Right kidney (tissue), 1 donor: ENCODE measurements around the gene ACAD11.

Experiments
- DNase-seq: peaks from one replicate; pipeline ENCODE4 v3.0.0-alpha.2; 2016

ACAD11 gene

DNA sequence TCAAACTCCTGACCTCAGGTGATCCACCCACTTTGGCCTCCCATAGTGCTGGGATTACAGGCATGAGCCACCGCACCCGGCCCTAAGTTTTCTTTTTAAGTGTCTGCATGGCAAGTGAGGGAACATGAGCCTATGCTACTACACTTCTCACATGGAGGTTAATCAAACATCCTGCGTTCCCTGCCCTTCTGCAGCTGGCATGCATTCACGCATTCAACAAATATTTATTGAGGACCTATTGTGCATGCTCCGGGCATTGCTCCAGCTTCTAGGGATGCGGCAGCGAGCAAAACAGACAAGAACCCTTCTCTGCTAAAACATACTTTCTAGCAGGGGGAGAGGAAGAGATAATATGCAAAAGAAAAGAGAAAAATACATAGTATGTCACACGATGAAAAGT lies 105.2 kb downstream of the ACAD11 start:
- no peak for DNase-seq

DNA sequence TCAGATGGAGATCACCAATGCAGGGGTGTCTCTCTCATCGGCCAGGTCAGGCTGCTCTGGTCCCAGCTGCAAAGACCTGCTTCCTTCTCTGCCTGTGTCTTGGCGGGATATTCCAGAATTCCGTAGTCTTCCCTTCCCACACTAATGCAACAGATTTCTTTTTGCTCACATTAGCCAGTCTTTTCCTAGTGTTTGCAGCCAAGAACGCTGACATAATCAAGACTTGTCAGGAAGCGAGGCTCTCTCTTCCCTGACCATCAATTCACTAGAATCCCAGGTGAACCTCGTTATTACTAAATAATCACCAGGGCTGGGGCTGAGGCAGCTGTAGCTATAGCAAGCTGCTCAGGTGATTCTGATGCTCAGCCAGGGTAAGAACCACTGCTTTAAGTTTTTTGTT lies 105.8 kb downstream of the ACAD11 start:
- DNase-seq: no peak

DNA sequence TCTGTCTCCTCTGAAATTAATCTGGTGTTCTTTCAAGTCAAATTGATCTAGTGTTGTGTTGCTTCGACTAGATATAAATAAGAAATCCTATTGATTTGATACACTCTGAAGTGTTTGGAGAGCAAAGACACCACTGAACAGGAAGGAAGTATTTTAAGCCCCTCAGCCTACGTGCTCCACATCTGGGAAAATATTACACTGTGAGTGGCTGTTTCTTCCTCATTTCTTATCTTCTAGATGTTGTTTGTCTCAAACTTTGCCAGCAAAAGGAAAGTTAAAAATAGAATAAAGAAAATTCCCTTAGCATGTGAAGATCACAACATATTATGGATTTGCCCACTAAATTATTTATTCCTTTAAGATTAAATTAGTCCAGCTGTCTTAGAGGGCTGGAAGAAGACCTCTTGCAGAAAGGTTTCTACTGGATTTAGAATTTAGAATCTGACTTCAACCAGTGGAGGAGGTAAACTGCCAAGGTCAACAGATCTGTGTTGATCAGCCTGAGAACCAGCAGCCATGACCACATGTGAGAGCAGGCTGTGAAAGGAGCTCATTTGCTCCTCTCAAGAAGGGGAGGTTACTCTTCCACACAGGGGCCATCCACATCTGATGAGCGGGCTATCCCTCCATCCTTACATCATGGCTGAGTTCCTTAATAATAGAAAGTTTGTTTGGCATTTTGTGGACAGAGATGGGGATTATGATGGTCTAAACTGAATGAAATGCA lies 108.9 kb downstream of the ACAD11 start:
- DNase-seq: no peak

DNA sequence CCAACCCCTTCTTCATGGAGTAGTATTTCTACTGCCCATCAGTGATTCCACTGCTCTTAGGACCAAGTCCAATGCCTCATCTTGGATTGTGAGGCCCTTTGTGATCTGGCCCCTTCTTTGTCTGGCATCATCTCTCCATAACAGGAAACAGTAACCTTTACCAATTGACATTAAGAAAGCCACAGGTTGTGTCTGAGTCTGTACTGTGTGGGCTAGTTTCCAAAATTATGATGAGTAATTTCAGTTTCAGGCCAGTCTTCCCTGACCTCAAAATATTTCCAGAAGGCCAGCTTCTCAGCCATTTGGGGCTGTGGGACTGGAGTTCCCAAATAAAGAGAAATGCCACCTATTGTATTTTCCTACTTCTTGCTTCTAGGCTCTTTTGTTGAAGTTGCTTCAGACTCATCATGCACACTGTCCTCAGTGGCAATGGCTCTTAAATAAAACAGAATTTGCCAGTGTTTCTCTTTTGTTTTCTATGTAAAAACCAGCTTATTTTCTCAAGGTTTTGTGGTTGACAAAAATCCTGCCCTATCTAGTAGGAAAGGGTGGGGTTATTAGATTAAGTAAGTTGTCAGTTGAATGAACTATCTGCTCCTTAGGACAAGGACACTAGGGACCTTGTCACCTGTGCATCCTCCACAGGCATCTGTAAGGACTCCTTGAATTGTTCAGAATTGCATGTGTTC lies 109.6 kb downstream of the ACAD11 start:
- DNase-seq: no peak

DNA sequence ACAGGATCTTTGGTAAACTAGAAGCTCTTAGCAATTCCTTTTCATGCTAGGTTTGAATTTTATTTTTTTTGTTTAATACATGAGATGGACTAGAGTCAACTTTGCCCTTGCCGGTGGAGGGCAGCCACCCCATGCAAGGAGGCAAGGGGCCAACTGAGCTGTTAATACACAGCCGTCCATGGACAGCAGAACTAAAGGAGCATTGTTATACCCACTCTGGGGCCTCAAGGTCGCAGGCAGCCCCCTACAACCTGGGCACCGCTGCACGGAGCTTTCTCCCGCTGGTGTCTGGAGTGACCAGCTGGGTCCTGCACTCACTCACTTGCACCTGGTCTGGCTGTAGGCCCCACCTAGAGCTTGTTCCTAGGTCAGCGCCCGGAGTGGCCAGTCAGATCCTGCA lies 110.4 kb downstream of the ACAD11 start:
- DNase-seq: no peak

DNA sequence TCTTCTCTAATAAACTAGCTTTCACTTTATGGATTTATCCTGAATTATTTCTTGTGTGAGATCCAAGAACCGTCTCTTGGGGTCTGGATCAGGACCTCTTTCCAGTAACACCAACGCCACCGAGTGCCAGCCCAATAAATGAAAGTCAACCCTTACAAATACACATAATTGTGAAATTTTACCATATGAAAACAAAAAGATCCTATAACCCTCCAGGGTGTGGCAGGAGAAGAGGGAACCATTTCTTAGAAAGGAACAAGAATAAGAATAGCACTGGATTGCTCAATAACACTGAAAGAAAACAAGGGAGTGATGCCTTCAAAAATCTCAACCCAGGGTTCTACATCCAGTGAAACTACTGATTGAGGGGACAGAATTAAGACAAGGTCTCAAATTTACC lies 114.1 kb downstream of the ACAD11 start:
- no peak for DNase-seq

DNA sequence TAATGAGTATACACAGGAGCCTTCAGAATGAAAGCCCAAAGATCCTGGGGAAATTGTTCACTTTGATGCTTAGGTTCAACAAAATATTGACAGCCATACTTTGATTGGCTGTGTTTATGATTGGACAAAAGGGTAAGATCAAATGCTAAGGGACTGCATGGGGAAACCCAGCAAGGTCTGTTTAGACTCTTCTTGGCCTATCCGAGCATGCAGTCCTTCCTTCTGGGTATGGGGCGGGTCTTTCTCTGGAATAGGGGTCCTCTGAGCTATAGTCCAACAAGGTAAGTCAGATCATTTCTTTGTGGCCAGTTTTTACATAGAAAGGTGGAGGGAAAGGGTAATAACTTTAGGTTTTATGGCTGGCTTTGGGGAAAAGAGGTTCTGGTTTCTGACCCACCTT lies 115.5 kb downstream of the ACAD11 start:
- no peak for DNase-seq

DNA sequence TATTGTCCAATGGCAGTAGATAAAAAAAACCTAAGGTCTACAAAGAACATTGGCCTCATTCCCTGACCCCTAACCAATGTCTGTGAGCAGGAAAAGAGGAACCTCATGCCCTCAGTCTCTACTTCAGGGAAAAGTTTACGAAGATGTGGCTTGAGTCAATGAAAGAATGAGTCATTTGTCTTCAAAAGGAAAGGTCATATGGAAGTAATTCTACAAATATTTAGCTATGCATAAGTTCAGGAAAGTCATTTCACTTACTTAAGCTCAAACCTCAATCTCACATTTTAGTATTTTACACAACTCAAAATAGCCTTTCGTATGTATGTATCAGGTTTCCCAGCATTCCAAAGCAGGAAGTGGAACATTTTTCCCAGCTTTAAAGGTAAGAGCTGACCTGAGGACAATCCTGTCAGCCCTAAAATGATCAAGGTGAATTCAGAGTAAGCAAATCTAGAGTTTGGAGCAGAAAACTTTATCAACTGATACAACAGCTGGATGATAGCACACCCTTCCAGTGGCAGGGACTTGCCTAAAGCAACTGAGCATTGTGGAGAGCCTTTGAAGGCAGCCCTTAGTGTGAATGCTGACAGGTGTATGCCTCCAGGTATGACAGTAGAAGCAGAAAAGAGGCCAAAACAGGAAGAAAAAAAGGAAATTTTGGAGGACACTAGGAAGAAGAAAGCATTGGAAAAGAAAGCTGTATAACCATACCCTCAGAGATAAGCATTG lies 116.4 kb downstream of the ACAD11 start:
- DNase-seq: no peak

DNA sequence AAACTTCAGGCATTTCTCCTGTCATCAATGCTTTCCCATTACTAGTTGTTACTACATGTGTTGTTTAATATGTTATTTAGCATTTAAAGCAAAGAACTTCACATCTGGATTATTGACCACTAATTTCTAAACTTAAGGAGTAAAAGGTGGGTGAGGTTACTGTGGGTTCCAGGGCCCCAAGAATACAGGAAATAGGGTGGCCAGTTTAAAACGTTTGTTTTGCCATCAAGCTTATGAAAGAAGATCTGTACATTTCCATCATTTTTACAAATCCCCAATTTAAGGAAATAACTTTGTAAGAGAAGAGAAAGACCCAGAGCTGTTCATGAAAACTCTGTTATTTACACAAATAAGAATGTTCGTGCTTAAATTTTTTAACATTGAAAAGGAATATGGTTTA lies 117.0 kb downstream of the ACAD11 start:
- DNase-seq: no peak

DNA sequence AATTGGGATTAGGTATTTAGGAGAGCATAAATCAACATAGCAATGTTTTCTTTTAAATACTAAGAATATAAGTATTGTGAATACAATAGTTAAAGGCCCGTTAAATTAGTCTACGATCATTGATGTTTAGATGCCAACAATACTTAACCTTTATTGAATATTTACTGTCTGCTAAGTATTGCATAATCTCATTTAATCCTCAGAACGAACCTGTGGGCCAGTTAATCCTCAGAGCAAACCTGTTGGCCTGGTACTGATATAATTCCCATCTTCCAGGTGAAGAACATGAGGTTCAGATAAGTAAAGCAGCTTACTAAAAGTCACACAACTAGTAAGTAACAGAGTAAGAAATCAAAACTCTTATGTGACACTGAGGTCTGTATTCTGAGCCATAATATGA lies 119.9 kb downstream of the ACAD11 start:
- no peak for DNase-seq

DNA sequence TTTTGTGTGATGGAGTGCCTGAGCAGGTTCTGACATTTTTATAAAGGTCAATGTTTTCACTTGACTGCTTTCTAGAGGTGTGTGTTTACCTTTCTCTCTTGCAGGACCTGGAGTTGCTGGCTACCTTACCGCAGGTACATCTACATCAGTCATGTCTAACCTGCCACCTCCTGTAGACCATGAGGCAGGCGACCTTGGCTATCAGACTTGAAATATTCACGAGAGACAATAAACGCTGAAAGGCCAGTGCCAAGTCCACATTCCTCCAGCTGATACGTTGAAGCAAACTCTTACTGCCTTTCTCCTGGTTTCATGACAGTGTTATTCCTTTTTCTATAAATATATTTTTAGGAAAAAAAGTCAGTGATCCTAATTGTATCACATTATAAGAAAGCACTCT lies 121.5 kb downstream of the ACAD11 start:
- DNase-seq: no peak

DNA sequence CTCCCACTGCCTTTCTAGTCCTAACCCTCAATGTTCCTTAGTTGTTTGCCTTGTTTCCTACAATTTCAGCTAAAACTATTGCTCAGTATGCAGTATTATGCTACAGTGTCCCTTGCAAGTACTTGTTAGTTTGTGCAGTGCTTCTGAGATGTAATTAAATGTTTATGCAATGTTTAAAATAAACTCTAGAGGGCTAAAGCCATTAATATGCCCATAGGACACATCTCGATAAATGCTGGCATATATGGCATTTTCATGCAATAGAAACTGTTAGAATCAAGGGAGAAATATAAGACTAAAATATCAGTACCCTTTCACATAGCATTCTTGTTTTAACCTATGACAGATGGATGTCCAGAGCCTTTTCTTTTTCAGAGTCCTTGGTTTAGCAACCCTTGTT lies 122.3 kb downstream of the ACAD11 start:
- no peak for DNase-seq

DNA sequence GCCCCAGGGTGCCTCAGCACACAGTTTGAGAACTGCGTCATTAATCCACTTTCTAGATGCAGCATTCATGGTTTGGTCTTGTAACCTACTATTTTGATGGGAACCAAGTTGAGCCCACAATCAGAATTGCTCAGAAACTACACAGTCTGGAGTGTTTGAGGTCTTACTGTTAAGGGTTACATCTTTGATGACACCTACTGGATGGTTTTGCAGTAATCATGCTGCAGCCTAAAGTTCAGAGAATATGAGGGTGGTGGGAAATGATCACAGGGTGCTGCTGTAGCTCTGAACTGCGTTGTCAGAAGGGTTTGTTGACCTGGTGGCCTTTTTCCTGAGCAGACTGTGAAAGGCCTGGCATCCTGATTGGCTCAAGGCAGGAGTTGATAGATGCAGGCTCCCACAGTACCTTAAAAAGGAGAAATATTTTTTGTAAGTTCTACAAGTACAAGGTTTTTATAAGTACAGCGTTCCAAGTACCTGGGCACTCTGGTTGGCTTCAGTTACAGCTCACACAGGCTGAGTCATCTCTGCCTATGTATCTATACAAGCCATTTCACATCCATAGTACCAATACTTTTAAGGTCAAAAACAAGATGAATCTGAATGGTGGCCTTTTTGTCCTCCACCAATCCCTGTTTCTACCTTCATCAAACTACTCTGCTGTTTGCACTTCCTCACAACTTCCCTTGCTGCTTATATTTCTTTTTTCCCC lies 123.0 kb downstream of the ACAD11 start:
- no peak for DNase-seq

DNA sequence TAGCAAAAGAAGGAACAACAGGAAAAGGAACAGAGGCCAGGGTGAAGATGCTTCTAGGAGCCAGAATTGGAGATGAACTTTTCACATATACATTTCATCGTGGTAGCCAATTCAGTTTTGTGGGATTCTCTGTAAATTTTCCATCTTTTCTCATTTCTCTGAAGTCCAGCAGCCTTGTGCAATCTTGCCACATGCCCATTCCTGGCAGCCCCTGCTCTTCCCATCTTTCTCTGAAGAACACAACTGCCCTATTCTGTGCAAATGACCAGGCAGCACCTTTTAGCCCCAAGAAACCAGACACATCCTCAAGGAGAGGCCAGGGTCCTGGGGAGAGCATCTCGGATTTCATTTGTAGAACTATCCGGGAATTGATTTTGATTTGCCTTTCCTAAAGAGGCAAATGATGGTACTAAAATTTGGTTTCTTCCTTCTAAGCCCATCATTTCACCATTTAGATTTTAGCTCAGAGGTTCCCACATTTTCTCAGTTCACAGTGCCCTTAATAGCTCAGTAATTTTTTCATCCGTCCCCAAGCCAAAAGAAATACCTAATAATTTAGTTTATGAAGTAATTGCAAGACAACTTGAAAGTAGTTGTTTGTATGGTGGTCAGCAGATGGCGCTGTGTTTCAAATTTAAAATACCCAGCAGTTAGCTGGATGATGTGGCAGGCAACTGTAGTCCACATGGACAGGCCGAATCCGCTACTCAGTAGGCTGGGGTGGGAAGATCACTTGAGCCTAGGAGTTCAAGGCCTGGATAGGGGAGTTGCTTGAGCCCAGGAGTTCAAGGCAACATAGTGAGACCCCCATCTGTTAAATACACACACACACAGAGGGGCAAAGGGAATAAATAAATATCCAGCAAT lies 123.8 kb downstream of the ACAD11 start:
- peak; percentile 13 for DNase-seq

DNA sequence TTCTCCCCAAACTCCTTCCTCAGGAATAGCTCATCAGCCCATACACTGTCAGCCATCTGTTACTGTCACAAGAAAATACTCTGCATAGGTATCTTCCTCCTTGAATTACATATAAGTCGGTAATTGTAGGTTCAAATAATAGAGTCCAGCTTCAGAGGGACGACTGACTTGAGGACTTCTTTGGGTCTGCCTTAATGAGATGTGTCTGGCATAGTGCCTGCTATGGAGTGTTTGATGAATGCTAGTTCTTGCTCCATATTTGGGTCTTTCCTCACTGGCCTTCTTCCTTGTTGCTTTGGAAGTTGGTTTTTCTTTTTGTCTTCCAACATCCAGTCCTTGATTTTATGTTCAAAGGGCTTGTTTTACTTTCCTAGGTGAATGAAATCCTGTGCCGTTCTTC lies 129.0 kb downstream of the ACAD11 start:
- DNase-seq: no peak

DNA sequence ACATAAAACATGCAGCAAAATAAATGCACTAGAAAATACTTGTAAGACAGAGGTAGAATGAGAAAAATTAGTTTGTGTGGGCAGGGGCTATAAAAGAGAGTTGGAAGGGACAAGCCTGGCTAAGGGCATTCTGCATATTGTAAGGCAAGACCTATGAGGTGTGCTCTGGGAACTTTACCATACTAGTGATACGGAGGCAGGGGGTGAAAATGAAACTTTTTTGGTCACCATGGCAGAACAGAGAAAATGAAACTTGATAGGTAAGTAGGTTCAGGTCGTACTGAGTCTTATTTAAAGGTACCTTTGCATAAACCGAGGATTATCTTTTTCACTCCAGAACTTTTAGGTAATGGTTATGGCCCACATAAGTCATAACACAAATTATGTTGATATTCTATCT lies 137.3 kb downstream of the ACAD11 start:
- DNase-seq: no peak

DNA sequence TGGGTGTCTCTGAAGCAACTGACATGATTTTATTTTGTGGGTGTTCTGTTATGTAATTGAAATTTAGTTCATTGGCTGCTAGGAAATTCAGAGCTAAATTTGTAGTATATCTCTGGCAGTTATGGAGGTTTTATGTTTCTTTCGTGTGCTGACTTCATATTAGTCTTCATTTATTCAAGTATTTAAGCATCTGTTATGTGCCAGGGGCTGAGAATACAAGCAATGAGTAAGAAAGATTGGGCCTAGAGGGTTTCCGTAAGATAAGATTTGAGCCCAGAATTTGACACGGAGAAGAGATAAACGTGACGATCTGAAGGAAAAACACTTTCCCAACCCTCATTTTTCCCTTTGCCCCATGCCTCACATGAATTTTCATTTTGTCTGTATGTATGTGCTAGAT lies 137.7 kb downstream of the ACAD11 start:
- DNase-seq: no peak

DNA sequence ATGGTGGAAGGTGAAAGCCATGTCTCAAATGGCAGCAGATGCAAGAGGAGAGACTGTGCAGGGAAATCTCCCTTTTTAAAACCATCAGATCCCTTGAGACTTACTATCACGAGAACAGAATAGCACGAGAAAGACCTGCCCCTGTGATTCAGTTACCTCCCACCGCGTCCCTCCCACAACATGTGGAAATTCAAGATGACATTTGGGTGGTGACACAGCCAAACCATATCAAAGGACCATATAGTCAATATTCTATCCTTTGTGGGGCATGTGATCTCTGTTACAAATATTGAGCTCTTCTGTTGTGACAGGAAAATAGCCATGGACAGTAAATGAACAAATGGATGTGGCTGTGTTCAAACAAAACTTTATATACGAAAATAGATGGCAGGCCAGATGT lies 139.7 kb downstream of the ACAD11 start:
- no peak for DNase-seq

DNA sequence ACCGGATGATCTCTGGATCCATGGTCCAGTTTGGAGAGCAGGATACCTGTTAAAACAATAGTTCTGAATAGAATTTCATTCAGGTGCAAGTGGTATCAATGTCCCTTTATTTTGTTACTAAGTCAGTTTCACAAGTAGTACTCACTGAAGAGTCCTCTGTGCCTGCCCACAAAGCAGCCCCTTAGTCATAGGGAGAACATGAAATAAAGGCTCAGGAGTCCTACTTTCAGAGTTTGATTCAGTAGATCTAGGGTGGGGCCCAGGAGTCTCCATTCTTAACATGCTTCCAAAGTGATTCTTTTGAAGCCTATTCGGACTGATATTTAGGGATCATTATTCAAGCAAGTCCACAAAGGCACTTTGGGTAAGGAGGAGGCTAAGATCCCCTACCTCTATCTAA lies 142.3 kb downstream of the ACAD11 start:
- no peak for DNase-seq

DNA sequence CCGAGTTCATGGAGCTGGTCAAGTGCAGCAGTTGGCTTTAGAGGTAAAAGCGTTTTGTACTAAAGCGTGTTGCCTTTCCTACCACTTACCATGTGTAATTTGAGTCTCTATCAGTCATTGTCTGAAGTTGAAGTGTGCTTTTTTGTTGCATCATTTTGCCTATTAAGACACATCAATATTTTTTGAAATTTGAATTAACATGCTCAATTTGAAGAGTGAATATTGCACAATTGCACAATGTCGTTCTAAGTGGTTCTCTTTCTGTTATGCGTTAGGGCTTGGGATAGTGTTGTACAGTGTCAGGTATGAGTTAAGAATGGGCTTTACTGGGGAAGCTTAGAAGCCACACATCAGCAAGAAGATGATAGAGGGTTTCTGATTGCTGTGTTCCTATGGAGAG lies 146.6 kb downstream of the ACAD11 start:
- DNase-seq: no peak

DNA sequence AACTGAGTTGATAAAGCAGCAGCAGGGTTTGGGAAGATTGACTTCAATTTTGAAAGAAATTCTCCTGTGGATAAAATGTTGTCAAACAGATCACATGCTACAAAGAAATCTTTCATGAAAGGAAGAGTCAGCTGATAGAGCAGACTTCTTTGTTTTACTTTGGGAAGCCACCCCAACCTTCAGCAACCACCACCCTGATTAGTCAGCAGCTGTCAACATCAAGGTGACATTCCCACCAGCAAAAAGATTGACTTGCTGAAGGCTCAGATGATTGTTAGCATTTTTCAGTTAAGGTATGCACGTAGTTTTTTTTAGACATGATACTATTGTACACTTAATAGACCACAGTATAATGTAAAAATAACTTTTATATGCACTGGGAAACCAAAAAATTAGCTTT lies 150.1 kb downstream of the ACAD11 start:
- DNase-seq: no peak

DNA sequence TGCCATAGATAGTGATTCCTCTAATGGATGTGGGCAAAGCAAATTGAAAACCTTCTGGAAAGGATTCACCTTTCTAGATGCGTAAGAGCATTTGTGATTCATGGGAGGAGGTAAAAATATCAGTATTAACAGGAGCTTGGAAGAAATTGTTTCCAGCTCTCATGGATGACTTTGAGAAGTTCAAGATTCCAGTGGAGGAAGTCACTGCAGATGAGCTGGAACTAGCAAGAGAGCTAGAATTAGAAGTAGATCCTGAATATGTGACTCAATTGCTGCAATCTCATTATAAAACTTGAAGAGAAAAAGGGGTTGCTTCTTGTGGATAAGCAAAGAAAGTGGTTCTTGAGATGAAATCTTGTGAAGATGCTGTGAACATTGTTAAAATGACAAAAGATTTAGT lies 150.5 kb downstream of the ACAD11 start:
- no peak for DNase-seq
